WTC11 (cell line): Measurements from ENCODE around the gene HOXC11.

Source experiments
- ATF3 ChIP-seq: sonication (generic); formaldehyde crosslinking; conservative IDR thresholded peaks from 2 replicates; pipeline ENCODE4 v1.8.1; 2022; ENCODE audit warnings: mild to moderate bottlenecking, missing genetic modification reagents
- CREM ChIP-seq: sonication (generic); formaldehyde crosslinking; IDR thresholded peaks from 2 replicates; pipeline ENCODE4 v1.8.1; 2022; ENCODE audit warnings: mild to moderate bottlenecking, missing genetic modification reagents, moderate library complexity
- ETV6 ChIP-seq: sonication (generic); formaldehyde crosslinking; IDR thresholded peaks from 2 replicates; pipeline ENCODE4 v1.8.1; 2022; ENCODE audit warnings: mild to moderate bottlenecking, missing genetic modification reagents
- FOXK1 ChIP-seq: sonication (generic); formaldehyde crosslinking; IDR thresholded peaks from 2 replicates; pipeline ENCODE4 v1.8.0; 2022; ENCODE audit warnings: mild to moderate bottlenecking, moderate library complexity, missing genetic modification reagents
- MAX ChIP-seq: sonication (generic); formaldehyde crosslinking; IDR thresholded peaks from 2 replicates; pipeline ENCODE4 v1.8.0; 2022; ENCODE audit warnings: mild to moderate bottlenecking, missing genetic modification reagents
- NFYB ChIP-seq: sonication (generic); formaldehyde crosslinking; conservative IDR thresholded peaks from 2 replicates; pipeline ENCODE4 v1.8.0; 2022; ENCODE audit warnings: low read depth, missing genetic modification reagents
- ZBTB43 ChIP-seq: sonication (generic); formaldehyde crosslinking; IDR thresholded peaks from 2 replicates; pipeline ENCODE4 v1.8.1; 2023; ENCODE audit warnings: mild to moderate bottlenecking, missing genetic modification reagents
- ZNF232 ChIP-seq: sonication (generic); formaldehyde crosslinking; IDR thresholded peaks from 2 replicates; pipeline ENCODE4 v1.8.0; 2022; ENCODE audit warnings: mild to moderate bottlenecking, missing genetic modification reagents
- TF ChIP-seq, protein P1 (sequence below): fragments of 200-600 bp; IDR thresholded peaks from 2 replicates; pipeline ENCODE4 v1.8.0; 2022; ENCODE audit warnings: antibody characterized with exemption
- TF ChIP-seq, protein P2 (sequence below): sonication (generic); formaldehyde crosslinking; IDR thresholded peaks from 2 replicates; pipeline ENCODE4 v1.8.1; 2023; ENCODE audit warnings: mild to moderate bottlenecking, missing genetic modification reagents
- TF ChIP-seq, protein P3 (sequence below): sonication (generic); formaldehyde crosslinking; conservative IDR thresholded peaks from 2 replicates; pipeline ENCODE4 v1.8.1; 2023; ENCODE audit warnings: mild to moderate bottlenecking, low read depth, missing genetic modification reagents, moderate library complexity
- TF ChIP-seq, protein P4 (sequence below): sonication (generic); formaldehyde crosslinking; IDR thresholded peaks from 2 replicates; pipeline ENCODE4 v1.8.1; 2022; ENCODE audit warnings: missing genetic modification reagents, borderline replicate concordance
- TF ChIP-seq, protein P5 (sequence below): sonication (generic); formaldehyde crosslinking; IDR thresholded peaks from 2 replicates; pipeline ENCODE4 v1.8.1; 2022; ENCODE audit warnings: low read depth, mild to moderate bottlenecking, moderate library complexity, missing genetic modification reagents, borderline replicate concordance

- TF ChIP-seq MAX: no peak
- TF ChIP-seq, protein P1, sequence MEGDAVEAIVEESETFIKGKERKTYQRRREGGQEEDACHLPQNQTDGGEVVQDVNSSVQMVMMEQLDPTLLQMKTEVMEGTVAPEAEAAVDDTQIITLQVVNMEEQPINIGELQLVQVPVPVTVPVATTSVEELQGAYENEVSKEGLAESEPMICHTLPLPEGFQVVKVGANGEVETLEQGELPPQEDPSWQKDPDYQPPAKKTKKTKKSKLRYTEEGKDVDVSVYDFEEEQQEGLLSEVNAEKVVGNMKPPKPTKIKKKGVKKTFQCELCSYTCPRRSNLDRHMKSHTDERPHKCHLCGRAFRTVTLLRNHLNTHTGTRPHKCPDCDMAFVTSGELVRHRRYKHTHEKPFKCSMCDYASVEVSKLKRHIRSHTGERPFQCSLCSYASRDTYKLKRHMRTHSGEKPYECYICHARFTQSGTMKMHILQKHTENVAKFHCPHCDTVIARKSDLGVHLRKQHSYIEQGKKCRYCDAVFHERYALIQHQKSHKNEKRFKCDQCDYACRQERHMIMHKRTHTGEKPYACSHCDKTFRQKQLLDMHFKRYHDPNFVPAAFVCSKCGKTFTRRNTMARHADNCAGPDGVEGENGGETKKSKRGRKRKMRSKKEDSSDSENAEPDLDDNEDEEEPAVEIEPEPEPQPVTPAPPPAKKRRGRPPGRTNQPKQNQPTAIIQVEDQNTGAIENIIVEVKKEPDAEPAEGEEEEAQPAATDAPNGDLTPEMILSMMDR: no peak
- TF ChIP-seq, protein P2, sequence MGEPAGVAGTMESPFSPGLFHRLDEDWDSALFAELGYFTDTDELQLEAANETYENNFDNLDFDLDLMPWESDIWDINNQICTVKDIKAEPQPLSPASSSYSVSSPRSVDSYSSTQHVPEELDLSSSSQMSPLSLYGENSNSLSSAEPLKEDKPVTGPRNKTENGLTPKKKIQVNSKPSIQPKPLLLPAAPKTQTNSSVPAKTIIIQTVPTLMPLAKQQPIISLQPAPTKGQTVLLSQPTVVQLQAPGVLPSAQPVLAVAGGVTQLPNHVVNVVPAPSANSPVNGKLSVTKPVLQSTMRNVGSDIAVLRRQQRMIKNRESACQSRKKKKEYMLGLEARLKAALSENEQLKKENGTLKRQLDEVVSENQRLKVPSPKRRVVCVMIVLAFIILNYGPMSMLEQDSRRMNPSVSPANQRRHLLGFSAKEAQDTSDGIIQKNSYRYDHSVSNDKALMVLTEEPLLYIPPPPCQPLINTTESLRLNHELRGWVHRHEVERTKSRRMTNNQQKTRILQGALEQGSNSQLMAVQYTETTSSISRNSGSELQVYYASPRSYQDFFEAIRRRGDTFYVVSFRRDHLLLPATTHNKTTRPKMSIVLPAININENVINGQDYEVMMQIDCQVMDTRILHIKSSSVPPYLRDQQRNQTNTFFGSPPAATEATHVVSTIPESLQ (CRISPR knock-in tag): no peak
- TF ChIP-seq CREM (CRISPR knock-in tag): no peak
- no peak for TF ChIP-seq NFYB (CRISPR knock-in tag)
- no peak for TF ChIP-seq FOXK1 (CRISPR knock-in tag)
- TF ChIP-seq, protein P3, sequence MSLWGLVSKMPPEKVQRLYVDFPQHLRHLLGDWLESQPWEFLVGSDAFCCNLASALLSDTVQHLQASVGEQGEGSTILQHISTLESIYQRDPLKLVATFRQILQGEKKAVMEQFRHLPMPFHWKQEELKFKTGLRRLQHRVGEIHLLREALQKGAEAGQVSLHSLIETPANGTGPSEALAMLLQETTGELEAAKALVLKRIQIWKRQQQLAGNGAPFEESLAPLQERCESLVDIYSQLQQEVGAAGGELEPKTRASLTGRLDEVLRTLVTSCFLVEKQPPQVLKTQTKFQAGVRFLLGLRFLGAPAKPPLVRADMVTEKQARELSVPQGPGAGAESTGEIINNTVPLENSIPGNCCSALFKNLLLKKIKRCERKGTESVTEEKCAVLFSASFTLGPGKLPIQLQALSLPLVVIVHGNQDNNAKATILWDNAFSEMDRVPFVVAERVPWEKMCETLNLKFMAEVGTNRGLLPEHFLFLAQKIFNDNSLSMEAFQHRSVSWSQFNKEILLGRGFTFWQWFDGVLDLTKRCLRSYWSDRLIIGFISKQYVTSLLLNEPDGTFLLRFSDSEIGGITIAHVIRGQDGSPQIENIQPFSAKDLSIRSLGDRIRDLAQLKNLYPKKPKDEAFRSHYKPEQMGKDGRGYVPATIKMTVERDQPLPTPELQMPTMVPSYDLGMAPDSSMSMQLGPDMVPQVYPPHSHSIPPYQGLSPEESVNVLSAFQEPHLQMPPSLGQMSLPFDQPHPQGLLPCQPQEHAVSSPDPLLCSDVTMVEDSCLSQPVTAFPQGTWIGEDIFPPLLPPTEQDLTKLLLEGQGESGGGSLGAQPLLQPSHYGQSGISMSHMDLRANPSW (CRISPR knock-in tag): no peak
- TF ChIP-seq ETV6 (CRISPR knock-in tag): no peak
- TF ChIP-seq ZBTB43 (CRISPR knock-in tag): no peak
- TF ChIP-seq, protein P4, sequence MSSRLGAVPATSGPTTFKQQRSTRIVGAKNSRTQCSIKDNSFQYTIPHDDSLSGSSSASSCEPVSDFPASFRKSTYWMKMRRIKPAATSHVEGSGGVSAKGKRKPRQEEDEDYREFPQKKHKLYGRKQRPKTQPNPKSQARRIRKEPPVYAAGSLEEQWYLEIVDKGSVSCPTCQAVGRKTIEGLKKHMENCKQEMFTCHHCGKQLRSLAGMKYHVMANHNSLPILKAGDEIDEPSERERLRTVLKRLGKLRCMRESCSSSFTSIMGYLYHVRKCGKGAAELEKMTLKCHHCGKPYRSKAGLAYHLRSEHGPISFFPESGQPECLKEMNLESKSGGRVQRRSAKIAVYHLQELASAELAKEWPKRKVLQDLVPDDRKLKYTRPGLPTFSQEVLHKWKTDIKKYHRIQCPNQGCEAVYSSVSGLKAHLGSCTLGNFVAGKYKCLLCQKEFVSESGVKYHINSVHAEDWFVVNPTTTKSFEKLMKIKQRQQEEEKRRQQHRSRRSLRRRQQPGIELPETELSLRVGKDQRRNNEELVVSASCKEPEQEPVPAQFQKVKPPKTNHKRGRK (CRISPR knock-in tag): no peak
- TF ChIP-seq, protein P5, sequence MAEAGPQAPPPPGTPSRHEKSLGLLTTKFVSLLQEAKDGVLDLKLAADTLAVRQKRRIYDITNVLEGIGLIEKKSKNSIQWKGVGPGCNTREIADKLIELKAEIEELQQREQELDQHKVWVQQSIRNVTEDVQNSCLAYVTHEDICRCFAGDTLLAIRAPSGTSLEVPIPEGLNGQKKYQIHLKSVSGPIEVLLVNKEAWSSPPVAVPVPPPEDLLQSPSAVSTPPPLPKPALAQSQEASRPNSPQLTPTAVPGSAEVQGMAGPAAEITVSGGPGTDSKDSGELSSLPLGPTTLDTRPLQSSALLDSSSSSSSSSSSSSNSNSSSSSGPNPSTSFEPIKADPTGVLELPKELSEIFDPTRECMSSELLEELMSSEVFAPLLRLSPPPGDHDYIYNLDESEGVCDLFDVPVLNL: no peak
- no peak for TF ChIP-seq ZNF232 (CRISPR knock-in tag)
- TF ChIP-seq ATF3 (CRISPR knock-in tag): no peak
Observed at GRCh38 chr12:54016051-54016450, 43.1 kb downstream of the HOXC11 start.
